Caki2 (cell line): ENCODE data around the gene OLFM1. TPM values are rescaled to one million over a fixed set of nuclear protein-coding genes. Genes with fewer than 3 reads are reported as not detected.

ENCODE experiments used
- DNase-seq: peaks from one replicate; pipeline ENCODE4 v3.0.0-alpha.2; 2015; ENCODE audit warnings: low read depth
- in situ Hi-C: cut with HindIII; loops from 2 replicates; pipeline ENCODE4 v1.10.0; 2016; ENCODE audit warnings: low sequenced_read_pairs, low pct_unique_long_range_greater_than_20kb, mixed read lengths
- total RNA-seq: library from RNA; depleted of rRNA; stranded (reverse); fragments of >200 nt; shearing (Covaris generic); gene quantifications from 2 replicates; pipeline ENCODE4 v1.2.3, GENCODE V29; 2014; ENCODE audit warnings: low replicate concordance

The OLFM1 gene
- total RNA-seq, 1 experiment from 2014 or later, result 2.6 TPM

- in situ Hi-C loops, result no loop called here
- DNase-seq, result no peak
Measured at GRCh38 chr9:135073741-135074305, 13.6 kb upstream of the OLFM1 start.

- in situ Hi-C loops, result no loop called here
- DNase-seq, result no peak
Measured at GRCh38 chr9:135074354-135075233, 12.9 kb upstream of the OLFM1 start.

GRCh38 chr9:135075234-135076142, 12.0 kb upstream of the OLFM1 start:
- no peak for DNase-seq
- in situ Hi-C loops, result no loop called here

GRCh38 chr9:135076143-135076875, 11.2 kb upstream of the OLFM1 start:
- in situ Hi-C loops, result no loop called here
- DNase-seq, result no peak

GRCh38 chr9:135076876-135077430, 10.5 kb upstream of the OLFM1 start:
- in situ Hi-C loops, result no loop called here
- no peak for DNase-seq

- in situ Hi-C loops, result no loop called here
- DNase-seq, result peak; percentile 44
Measured at GRCh38 chr9:135077497-135078200, 9.8 kb upstream of the OLFM1 start.

- in situ Hi-C loops, result no loop called here
- DNase-seq, result no peak
Measured at GRCh38 chr9:135078361-135078821, 9.1 kb upstream of the OLFM1 start.

- in situ Hi-C loops, result no loop called here
- no peak for DNase-seq
Measured at GRCh38 chr9:135079018-135079417, 8.4 kb upstream of the OLFM1 start.

- no peak for DNase-seq
- in situ Hi-C loops, result no loop called here
Measured at GRCh38 chr9:135079676-135080075, 7.8 kb upstream of the OLFM1 start.

- no peak for DNase-seq
- in situ Hi-C loops, result no loop called here
Measured at GRCh38 chr9:135080286-135081263, 6.9 kb upstream of the OLFM1 start.

- in situ Hi-C loops, result no loop called here
Measured at GRCh38 chr9:135081264-135081660, 6.2 kb upstream of the OLFM1 start.

GRCh38 chr9:135081731-135082130, 5.7 kb upstream of the OLFM1 start:
- DNase-seq, result no peak
- in situ Hi-C loops, result no loop called here

More at GRCh38 chr9:135081264-135081660, 6.2 kb upstream of the OLFM1 start:
- DNase-seq, result no peak

- in situ Hi-C loops, result no loop called here
- no peak for DNase-seq
Measured at GRCh38 chr9:135082536-135082935, 4.9 kb upstream of the OLFM1 start.

- in situ Hi-C loops, result no loop called here
- DNase-seq, result no peak
Measured at GRCh38 chr9:135083241-135083810, 4.1 kb upstream of the OLFM1 start.

GRCh38 chr9:135083831-135084230, 3.6 kb upstream of the OLFM1 start:
- DNase-seq, result no peak
- in situ Hi-C loops, result no loop called here

- DNase-seq, result no peak
- in situ Hi-C loops, result no loop called here
Measured at GRCh38 chr9:135084262-135084661, 3.2 kb upstream of the OLFM1 start.
